ENCODE results near the gene ALG9.

The ALG9 gene

GRCh38 chr11:111836162-111836561 lies 35.2 kb downstream of the ALG9 start:
- no peak for DNase-seq (ENCODE audit: low spot score)

DNA sequence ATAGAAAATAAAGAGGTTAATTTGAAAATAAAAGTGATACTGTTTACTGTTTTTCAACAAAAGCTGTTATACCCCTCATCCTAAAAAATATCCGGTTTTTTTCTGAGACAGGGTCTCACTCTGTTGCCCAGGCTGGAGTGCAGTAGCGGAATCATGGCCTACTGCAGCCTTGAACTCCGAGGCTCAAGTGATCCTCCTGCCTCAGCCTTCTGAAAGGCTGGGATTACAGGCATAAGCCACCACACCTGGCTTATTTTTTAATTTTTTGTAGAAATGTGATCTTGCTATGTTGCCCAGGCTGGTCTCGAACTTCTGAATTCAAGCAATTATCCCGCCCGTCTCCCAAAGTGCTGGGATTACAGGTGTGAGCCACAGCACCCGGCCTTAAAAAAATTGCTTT lies 35.7 kb downstream of the ALG9 start:
- no peak for DNase-seq (ENCODE audit: low spot score)

- DNase-seq (ENCODE audit: low spot score), result no peak
These were observed 36.8 kb downstream of the ALG9 start for GRCh38 chr11:111834432-111835163.

DNA sequence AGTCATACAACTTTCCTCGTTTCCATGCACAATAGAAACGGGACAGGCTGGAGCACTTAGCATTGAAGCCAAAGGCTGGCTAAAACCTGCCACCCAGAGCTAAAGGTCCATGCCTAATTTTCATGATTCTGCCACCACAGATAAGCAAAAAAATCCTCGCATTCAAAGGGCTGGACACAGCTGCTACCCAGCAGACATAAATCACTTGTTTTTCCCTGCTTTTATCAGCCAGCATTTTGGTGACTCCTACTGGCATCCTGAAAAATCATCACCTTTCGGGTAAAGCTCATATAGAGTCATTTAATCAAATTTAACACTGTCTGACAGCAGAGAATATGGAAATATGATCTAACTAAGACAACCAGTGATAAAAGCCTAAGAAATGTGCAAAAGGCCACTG lies 37.9 kb downstream of the ALG9 start:
- DNase-seq (ENCODE audit: low spot score), result peak; percentile 16

GRCh38 chr11:111829185-111829968 lies 42.0 kb downstream of the ALG9 start:
- DNase-seq (ENCODE audit: low spot score), result no peak

- DNase-seq (ENCODE audit: low spot score), result no peak
These were observed 44.9 kb downstream of the ALG9 start for GRCh38 chr11:111826322-111826950.

DNA sequence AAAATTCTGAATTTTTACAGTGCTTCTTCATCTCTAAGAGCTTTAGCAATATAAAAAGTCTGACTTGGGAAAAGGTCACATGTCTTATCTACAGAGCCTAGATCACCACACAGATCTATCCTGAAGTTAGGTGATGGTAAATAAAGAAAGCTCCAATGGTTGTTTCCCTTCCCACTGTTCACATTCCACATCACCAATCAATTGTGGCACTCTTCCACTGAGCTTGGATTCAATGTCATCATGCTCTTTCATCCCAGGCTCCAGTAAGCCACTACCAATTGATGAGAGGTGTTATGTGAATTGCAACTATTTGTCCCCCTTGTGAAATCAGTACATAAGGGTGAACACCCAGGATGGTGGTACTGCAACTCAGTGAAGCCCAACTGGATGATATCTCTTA lies 47.8 kb downstream of the ALG9 start:
- no peak for DNase-seq (ENCODE audit: low spot score)

GRCh38 chr11:111823131-111823530 lies 48.2 kb downstream of the ALG9 start:
- no peak for DNase-seq (ENCODE audit: low spot score)

- no peak for DNase-seq (ENCODE audit: low spot score)
These were observed 51.5 kb downstream of the ALG9 start for GRCh38 chr11:111819829-111820237.

DNA sequence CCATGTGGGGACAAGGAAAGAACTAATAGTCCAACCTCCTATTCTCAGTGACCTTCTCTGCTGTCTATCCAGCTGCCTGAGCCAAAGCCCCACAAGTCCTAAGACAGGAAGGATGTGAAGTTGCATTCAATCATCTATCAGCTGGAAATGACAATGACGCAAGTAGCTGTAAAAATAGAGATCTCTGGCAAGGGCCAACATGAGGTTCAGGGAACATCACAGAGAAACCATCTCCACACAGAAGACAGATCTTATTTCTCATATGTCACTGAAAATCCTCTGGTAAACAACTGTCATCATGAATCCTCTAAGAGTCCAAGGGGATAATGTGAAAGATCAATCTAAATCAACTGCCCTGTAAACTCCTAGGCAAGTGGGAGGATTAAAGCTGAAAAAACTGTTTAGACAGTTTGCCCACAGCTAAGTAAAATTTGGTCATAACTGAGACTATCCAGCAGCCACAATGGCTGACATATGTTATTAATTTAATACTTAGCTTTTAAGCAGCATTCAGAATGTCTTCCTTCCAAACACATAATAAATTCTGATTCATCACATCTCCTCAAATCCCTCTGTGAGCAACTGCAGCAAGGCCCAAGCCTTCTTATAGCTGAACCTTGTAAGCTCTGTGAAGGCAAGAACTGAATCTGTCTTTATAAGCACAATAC lies 52.1 kb downstream of the ALG9 start:
- no peak for DNase-seq (ENCODE audit: low spot score)

DNA sequence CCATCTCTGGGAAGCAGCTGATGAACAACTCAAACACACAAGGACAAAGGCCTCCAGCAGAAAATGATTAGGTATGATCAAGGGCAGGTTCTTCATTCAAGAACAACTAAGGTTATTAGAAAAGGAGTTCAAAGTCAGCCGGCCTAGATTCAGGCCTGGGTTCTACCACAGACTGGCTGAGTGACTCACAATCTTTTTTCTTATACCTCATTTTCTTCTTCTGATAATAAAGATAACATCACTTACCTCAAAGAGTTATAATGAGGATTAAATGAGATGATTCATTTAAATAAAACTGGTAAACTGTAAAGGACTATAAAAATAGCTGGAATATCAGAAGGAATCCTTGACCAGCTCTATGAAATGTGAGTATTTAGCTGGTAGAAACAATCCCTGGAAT lies 55.9 kb downstream of the ALG9 start:
- no peak for DNase-seq (ENCODE audit: low spot score)

GRCh38 chr11:111814557-111815320 lies 56.6 kb downstream of the ALG9 start:
- no peak for DNase-seq (ENCODE audit: low spot score)

GRCh38 chr11:111814106-111814505 lies 57.3 kb downstream of the ALG9 start:
- DNase-seq (ENCODE audit: low spot score), result no peak

DNA sequence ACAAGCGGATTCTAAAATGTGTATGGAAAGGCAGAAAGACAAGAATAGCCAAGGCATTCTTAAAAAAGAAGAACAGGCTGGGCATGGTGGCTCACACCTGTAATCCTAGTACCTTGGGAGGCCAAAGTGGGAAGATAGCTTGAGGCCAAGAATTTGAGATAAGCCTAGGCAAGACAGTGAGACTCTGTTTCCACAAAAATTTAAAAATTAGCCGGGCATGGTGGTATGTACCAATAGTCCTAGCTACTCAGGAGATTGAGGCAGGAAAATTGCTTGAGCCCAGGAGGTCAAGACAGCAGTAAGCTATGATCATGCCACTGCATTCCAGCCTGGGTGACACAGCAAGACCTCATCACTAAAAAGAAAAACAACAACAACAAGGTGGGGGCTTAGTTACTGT lies 59.2 kb downstream of the ALG9 start:
- DNase-seq (ENCODE audit: low spot score), result no peak

DNA sequence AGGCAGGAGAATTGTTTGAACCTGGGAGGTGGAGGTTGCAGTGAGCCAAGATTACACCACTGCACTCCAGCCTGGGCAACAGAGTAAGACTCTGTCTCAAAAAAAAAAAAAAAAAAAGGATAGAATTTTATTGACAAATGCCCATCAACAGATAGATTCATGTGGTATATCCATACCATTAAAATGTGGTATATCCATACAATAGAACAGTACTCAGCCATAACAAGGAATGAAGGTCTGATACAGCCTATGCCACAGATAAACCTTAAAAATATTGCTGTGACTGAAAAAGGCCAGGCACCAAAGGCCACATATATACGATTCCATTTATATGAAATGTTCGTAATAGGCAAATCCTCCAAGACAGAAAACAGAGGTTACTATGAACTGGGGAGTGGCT lies 59.9 kb downstream of the ALG9 start:
- DNase-seq (ENCODE audit: low spot score), result no peak

- DNase-seq (ENCODE audit: low spot score), result no peak
These were observed 62.5 kb downstream of the ALG9 start for GRCh38 chr11:111808834-111809233.

DNA sequence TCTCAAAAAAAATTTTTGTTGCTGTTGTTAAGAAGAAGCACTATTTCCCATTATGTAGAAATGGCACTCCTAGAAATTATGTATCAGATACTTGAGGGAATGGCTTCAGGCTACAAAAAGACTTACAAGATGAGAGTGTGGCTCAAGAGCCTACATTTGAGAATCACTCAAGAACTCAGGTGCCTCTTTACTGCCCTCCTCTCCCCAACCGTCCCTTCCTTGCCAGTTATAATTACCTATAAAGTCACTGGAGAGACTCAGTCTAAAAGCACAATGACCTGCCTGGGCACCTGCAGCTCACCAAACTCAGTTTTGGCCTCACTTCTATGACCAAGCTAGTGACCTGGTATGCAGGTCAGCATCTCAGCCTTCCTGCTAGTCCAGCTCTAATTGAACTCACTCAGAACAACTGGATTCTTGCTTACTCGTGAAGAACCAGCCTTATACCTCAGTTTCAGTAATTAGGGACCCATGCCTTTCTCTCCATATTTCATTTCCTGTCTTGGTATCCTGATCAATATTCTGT lies 63.3 kb downstream of the ALG9 start:
- DNase-seq (ENCODE audit: low spot score), result no peak

DNA sequence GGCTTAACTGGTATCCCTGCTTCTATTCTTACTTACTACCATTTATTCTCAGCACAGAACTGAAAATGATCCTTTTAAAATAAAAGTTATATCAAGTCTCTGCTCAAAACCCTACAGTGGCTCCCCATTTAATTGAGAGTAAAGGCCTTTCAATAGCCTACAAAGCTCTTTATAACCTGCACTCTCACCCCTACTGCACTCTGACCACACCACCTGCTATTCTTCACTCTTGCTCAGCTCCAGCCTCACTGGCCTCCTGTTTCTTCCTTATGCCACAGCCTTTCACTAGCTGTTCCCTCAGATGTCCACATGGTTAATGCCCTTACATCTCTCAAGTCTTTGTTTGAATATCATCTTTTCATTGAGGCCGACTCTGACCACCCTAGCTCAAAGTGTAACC lies 64.3 kb downstream of the ALG9 start:
- no peak for DNase-seq (ENCODE audit: low spot score)

- no peak for DNase-seq (ENCODE audit: low spot score)
These were observed 70.2 kb downstream of the ALG9 start for GRCh38 chr11:111801135-111801534.

- DNase-seq (ENCODE audit: low spot score), result no peak
These were observed 73.1 kb downstream of the ALG9 start for GRCh38 chr11:111798279-111798678.

DNA sequence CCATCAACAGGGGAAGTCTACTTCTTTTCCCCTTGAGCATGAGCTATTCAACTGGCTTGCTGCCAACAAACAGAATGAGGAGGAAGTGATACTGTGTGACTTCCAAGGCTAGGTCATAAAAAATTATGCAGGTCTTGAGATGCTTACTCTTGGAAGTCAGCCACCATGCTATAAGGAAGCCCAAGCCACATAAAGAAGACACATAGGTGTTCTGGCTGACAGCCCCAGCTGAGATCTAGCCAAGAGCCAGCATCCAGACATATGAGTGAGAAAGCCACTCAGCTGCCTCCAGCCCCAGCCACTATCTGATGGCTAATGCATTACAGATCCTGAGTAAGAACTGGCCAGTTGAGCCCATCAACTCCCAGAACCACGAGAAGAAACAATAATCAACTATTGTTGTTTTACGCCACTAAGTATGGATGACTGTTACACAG lies 74.2 kb downstream of the ALG9 start:
- peak; percentile 34 for DNase-seq (ENCODE audit: low spot score)

DNA sequence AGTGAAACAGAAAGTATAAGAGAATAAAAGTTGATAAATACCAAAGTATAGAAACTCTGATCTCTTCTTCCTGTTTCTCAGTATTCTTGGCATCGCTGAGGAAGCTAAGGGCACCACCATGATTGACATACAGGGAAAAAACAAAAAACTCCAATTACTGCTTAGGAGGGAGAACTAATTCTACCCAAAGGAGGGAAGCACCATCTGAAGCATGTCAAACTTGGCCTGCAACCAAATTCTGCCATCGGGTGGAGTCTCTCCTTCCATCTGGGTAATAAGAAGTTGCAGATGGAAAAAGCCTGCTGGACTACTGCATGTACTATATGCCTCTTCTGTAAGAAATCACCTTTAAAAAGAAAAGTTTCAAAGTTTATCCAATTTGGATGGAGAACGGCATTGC lies 74.7 kb downstream of the ALG9 start:
- DNase-seq (ENCODE audit: low spot score), result no peak

Data from RKO (cell line).